NT2/D1 (cell line): ENCODE data around the gene KLC1.

Source experiments
- DNase-seq: peaks from one replicate; pipeline ENCODE4 v3.0.0-alpha.2; 2011; ENCODE audit warnings: low read depth, low spot score
- H3K27me3 ChIP-seq: 2 replicates; pipeline ENCODE4 v1.6.0; 2011; ENCODE audit warnings: mild to moderate bottlenecking; ENCODE audit not compliant: insufficient read length, insufficient read depth
- H3K36me3 ChIP-seq: 2 replicates; pipeline ENCODE4 v1.6.1; 2011; ENCODE audit warnings: mild to moderate bottlenecking, low read length, mixed read lengths; ENCODE audit not compliant: insufficient read depth, insufficient read length
- H3K4me1 ChIP-seq: 2 replicates; pipeline ENCODE4 v1.5.1; 2011; ENCODE audit not compliant: insufficient read depth, insufficient read length
- H3K4me3 ChIP-seq: 2 replicates; pipeline ENCODE4 v1.5.1; 2011; ENCODE audit warnings: low read depth; ENCODE audit not compliant: insufficient read length
- H3K9ac ChIP-seq: 2 replicates; pipeline ENCODE4 v1.6.0; 2011; ENCODE audit warnings: low read depth; ENCODE audit not compliant: insufficient read length
- H3K9me3 ChIP-seq: 2 replicates; pipeline ENCODE4 v1.5.1; 2011; ENCODE audit warnings: mild to moderate bottlenecking, low read length; ENCODE audit not compliant: insufficient read depth
- SUZ12 ChIP-seq: IDR thresholded peaks from 2 replicates; pipeline ENCODE4 v1.6.1; 2011; ENCODE audit not compliant: insufficient read length, insufficient read depth; ENCODE audit errors: extremely low read depth
- YY1 ChIP-seq: IDR thresholded peaks from 2 replicates; pipeline ENCODE4 v1.6.1; 2011; ENCODE audit not compliant: insufficient read length, insufficient read depth
- ZNF274 ChIP-seq: IDR thresholded peaks from 2 replicates; pipeline ENCODE4 v1.6.1; 2011; ENCODE audit warnings: mild to moderate bottlenecking, low read depth, low read length

Gene KLC1

DNA sequence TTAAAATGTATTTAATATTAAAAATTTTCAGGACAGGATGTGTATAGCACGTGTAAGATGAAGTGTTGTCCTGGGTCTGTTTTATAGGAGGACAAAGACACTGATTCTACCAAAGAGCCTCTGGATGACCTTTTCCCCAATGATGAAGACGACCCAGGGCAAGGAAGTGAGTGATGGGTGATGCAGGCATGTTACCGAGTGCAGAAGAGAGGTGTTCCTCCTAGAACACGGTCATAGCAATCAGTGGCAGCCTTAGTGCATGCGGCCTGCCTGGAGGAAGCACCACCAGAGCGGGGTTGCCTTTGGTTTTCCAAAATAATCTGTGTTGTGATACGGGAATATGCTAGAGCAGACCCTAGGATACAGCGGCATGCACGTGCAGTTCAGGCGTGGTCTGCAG, 33.0 kb downstream of the KLC1 start:
- Histone ChIP-seq H3K4me3 (no peak overlapping the region), H3K4me1 (no peaks in the 10 kb centered on the region), H3K36me3 (peaks cover 63% of the 10 kb centered on the region), H3K27me3 (no peaks in the 10 kb centered on the region), H3K9ac (no peak overlapping the region), H3K9me3 (no peaks in the 10 kb centered on the region)
- TF ChIP-seq ZNF274, result no peak
- no peak for TF ChIP-seq SUZ12
- TF ChIP-seq YY1, result no peak
- no peak for DNase-seq

DNA sequence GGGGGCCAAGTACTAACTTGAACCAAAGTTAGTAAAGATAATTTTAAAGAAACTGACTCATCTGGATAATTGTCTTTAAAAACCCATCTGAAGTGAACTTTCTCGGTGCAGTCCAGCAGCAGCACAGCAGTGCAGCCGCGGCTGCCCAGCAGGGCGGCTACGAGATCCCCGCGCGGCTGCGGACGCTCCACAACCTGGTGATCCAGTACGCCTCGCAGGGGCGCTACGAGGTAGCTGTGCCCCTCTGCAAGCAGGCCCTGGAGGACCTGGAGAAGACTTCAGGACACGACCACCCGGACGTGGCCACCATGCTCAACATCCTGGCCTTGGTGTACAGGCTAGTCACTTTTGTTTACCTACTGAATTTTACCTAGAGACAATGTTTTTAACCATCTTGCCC, 33.6 kb downstream of the KLC1 start:
- H3K9ac ChIP-seq, result no peak overlapping the region
- H3K4me1 ChIP-seq, result no peaks in the 10 kb centered on the region
- peaks cover 63% of the 10 kb centered on the region for H3K36me3 ChIP-seq
- H3K4me3 ChIP-seq, result no peak overlapping the region
- TF ChIP-seq YY1, result no peak
- no peak for TF ChIP-seq ZNF274
- no peak for TF ChIP-seq SUZ12
- H3K27me3 ChIP-seq, result no peaks in the 10 kb centered on the region
- no peaks in the 10 kb centered on the region for H3K9me3 ChIP-seq
- no peak for DNase-seq

DNA sequence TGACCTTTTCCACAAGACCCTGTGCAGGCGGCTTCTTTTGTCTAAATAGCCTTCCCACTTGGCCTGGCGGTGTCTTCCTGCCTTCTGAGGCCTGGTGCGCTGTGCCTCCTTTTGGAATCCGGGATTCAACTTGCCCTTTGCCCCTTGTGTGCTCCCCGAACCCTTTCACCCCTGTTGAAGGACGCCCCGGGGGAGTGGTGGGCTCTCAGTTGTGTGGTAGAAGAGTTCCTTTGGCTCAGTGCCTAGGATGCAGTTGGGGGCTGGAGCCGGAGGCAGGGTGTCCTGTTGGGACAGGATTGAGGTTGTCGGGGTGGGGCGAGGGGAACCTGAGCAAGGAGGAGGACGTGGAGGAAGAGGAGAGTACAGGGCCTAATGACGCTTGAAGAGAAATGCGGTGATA, 34.5 kb downstream of the KLC1 start:
- peaks cover 65% of the 10 kb centered on the region for H3K36me3 ChIP-seq
- H3K4me3 ChIP-seq, result no peak overlapping the region
- no peak for TF ChIP-seq SUZ12
- no peak for TF ChIP-seq YY1
- no peak for TF ChIP-seq ZNF274
- H3K27me3 ChIP-seq, result no peaks in the 10 kb centered on the region
- H3K9me3 ChIP-seq, result no peaks in the 10 kb centered on the region
- no peak overlapping the region for H3K9ac ChIP-seq
- H3K4me1 ChIP-seq, result no peaks in the 10 kb centered on the region
- no peak for DNase-seq

DNA sequence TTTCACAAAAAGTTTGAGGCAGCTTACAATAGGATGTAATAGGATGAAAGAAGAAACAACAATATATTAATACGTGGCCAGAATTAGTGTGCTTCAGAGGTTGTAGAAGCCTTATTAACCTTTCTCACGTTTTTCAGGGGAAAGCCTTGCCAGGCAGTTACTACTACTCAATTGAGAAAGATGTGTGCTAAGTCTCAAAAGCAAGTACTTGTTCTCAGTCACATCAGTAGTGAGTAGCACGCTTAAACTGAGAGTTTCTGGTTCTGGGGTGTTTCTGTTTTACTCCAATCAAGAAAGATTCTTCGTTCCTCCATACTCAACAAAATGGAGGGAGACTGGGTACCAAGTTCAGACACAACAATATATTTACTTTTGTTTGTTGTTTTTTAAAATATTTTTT, 38.7 kb downstream of the KLC1 start:
- TF ChIP-seq YY1 (no peak), SUZ12 (no peak), ZNF274 (no peak)
- H3K27me3 ChIP-seq, result no peaks in the 10 kb centered on the region
- H3K9ac ChIP-seq, result no peak overlapping the region
- peaks cover 72% of the 10 kb centered on the region for H3K36me3 ChIP-seq
- H3K4me3 ChIP-seq, result no peak overlapping the region
- no peak for DNase-seq
- no peaks in the 10 kb centered on the region for H3K9me3 ChIP-seq
- no peaks in the 10 kb centered on the region for H3K4me1 ChIP-seq

DNA sequence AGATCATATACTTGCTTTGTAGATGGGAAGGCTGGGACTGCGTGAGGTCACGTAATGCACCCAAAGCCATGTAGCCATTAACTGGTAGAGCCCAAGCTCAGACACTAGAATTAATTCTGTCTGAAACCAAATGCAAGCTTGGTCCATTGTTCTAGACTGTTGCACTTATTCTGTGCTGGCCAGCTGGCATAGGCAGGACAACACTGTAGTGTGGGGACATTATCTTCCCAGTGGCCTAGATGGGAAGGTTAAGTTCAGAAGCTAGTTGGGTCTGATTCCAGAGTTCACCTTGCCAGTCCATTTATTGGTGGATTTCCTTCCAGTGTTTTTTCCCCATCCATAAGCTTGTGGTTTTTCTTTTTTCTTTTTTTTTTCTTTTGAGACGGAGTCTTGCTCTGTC, 39.1 kb downstream of the KLC1 start:
- Histone ChIP-seq H3K4me1 (no peaks in the 10 kb centered on the region), H3K36me3 (peaks cover 74% of the 10 kb centered on the region)
- DNase-seq, result no peak

DNA sequence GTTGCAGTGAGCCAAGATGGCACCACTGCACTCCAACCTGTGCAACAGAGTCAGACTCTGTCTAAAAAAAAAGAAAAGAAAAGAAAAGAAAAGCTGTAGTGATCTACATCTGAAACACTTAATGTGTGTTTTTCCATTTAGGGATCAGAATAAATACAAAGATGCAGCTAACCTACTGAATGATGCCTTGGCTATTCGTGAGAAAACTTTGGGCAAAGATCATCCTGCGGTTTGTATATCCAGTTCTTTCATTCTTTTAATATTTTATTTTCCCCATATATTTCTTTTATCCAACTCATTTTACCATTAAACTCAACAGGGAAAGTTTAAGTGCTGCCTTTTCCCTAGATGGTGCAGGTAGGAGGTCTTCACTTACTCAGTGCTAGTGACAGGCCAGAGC, 40.4 kb downstream of the KLC1 start:
- DNase-seq, result no peak
- H3K27me3 ChIP-seq, result no peaks in the 10 kb centered on the region
- no peak overlapping the region for H3K4me3 ChIP-seq
- peaks cover 76% of the 10 kb centered on the region for H3K36me3 ChIP-seq
- H3K9ac ChIP-seq, result no peak overlapping the region
- no peaks in the 10 kb centered on the region for H3K4me1 ChIP-seq
- no peaks in the 10 kb centered on the region for H3K9me3 ChIP-seq
- TF ChIP-seq YY1 (no peak), ZNF274 (no peak), SUZ12 (no peak)

More for the DNA sequence above, 39.1 kb downstream of the KLC1 start:
- no peaks in the 10 kb centered on the region for H3K9me3 ChIP-seq
- H3K27me3 ChIP-seq, result no peaks in the 10 kb centered on the region
- TF ChIP-seq SUZ12, result no peak
- no peak for TF ChIP-seq YY1
- no peak for TF ChIP-seq ZNF274
- H3K9ac ChIP-seq, result no peak overlapping the region
- H3K4me3 ChIP-seq, result no peak overlapping the region

DNA sequence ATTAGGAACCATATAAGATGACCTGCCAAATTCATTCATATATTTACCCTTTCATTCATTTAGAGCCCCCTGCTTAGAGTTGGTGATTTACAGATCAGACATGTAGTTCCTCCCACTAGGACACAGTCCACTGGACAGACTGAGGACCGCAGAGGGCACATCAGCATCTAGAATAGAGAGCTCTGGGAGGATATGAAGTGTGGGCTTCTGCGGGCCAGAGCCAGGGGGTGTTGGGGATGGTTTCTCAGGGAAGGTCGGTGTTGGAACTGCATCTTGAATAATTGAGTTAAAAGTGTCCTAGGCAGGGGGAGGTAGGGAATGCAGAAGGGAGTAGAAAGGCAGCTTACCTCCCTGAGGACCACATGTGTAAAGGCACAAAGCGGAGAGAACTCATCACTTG, 42.9 kb downstream of the KLC1 start:
- no peaks in the 10 kb centered on the region for H3K9me3 ChIP-seq
- TF ChIP-seq ZNF274, result no peak
- no peak for TF ChIP-seq YY1
- TF ChIP-seq SUZ12, result no peak
- H3K4me3 ChIP-seq, result no peak overlapping the region
- no peaks in the 10 kb centered on the region for H3K4me1 ChIP-seq
- DNase-seq, result no peak
- no peaks in the 10 kb centered on the region for H3K27me3 ChIP-seq
- H3K9ac ChIP-seq, result no peak overlapping the region
- peaks cover 84% of the 10 kb centered on the region for H3K36me3 ChIP-seq

DNA sequence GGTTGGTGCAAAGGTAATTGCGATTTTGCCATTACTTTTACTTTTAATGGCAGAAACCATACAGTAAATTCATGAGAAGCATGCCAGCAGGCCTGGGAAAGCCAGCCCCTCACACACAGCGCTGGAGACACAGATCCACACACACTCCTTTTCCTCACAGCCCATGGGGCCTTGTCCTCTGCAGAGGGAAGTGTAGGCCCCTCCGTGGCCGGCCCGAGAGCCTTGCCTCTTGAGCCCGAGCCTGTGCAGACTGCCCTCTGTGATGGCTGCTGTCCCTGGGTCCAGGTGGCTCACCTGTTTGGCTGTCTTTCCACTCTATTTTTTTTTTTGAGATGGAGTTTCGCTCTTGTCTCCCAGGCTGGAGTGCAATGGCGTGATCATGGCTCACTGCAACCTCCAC, 46.9 kb downstream of the KLC1 start:
- Histone ChIP-seq H3K4me3 (no peak overlapping the region), H3K9ac (no peak overlapping the region), H3K36me3 (peaks cover 89% of the 10 kb centered on the region), H3K9me3 (no peaks in the 10 kb centered on the region), H3K4me1 (no peaks in the 10 kb centered on the region), H3K27me3 (no peaks in the 10 kb centered on the region)
- DNase-seq, result no peak
- TF ChIP-seq ZNF274 (no peak), SUZ12 (no peak), YY1 (no peak)
